Mesenteric fat pad (tissue), 1 donor: Measurements from ENCODE around the gene STMND1. TPM values are rescaled to one million over a fixed set of nuclear protein-coding genes. Genes with fewer than 3 reads are reported as not detected.

Experiments used
- DNase-seq: peaks from one replicate; pipeline ENCODE4 v3.0.0-alpha.2; 2020; ENCODE audit warnings: low spot score
- total RNA-seq: library from RNA; stranded (reverse); fragmentation: NEBNext Ultra II Directional; extraction: Animal tissue kit (Norgen Biotek cat#: 25700); gene quantifications from one replicate; pipeline ENCODE4 v1.2.1, GENCODE V29; 2021
- donor health status: DM: yes; HTN: yes; CAD: no.

STMND1 gene
- total RNA-seq, 1 donor from 2014 or later = not detected

GRCh38 chr6:17159240-17159639, 57.4 kb downstream of the STMND1 start:
- DNase-seq = no peak

GRCh38 chr6:17161076-17161475, 59.2 kb downstream of the STMND1 start:
- DNase-seq = no peak

GRCh38 chr6:17165383-17165782, 63.5 kb downstream of the STMND1 start:
- no peak for DNase-seq

GRCh38 chr6:17167327-17167979, 65.6 kb downstream of the STMND1 start:
- DNase-seq = no peak

- DNase-seq = no peak
Measured at GRCh38 chr6:17169291-17169690, 67.4 kb downstream of the STMND1 start.

GRCh38 chr6:17169711-17170110, 67.9 kb downstream of the STMND1 start:
- no peak for DNase-seq

- no peak for DNase-seq
Measured at GRCh38 chr6:17172836-17173470, 71.1 kb downstream of the STMND1 start.

- no peak for DNase-seq
Measured at GRCh38 chr6:17178326-17178725, 76.5 kb downstream of the STMND1 start.

GRCh38 chr6:17178754-17179529, 77.1 kb downstream of the STMND1 start:
- no peak for DNase-seq

- no peak for DNase-seq
Measured at GRCh38 chr6:17179530-17180073, 77.8 kb downstream of the STMND1 start.

Other genes with a start within 250 kb of the STMND1 start
- 1.3 TPM for gene RBM24, start 179.3 kb downstream of the STMND1 start, total RNA-seq